PC-3 (cell line): ENCODE measurements around the gene ARMC7. TPM values are rescaled to one million over a fixed set of nuclear protein-coding genes. Genes with fewer than 3 reads are reported as not detected.
A peak's percentile ranks its signal among the peaks of the same experiment; 100 is the strongest.
"Not testable (repeated sequence)": the region's sequence is repeated elsewhere in the genome, so short reads cannot be mapped to it uniquely, and the experiment has no call there.

Experiments used
- ATAC-seq: fragments of 200-7000 bp; cut with Tn5 transposase; 2 replicates; pipeline ENCODE4 v1.9.1; 2020; ENCODE audit warnings: mild to moderate bottlenecking, moderate library complexity
- BruUV-seq: library from RNA; stranded (reverse); fragments of 400-500 nt; replicated peaks from 2 replicates; lab custom pipeline; 2021; lab: Mats Ljungman, UMichigan
- CTCF ChIA-PET: fragments of 300-600 bp; sonication (Branson Sonifier 250); formaldehyde crosslinking; loops from one replicate; lab custom pipeline; 2022; ENCODE audit warnings: antibody characterized with exemption; lab: Charles Lee
- POLR2A ChIA-PET: fragments of 300-600 bp; sonication (Branson Sonifier 250); formaldehyde crosslinking; loops from one replicate; lab custom pipeline; 2022; ENCODE audit warnings: antibody characterized with exemption; ENCODE audit not compliant: unreplicated experiment; lab: Charles Lee
- DNase-seq: peaks from one replicate; pipeline ENCODE4 v3.0.0-alpha.2; 2015
- H2AFZ ChIP-seq: fragments of 300-600 bp; sonication (generic); 2 replicates; pipeline ENCODE4 v1.6.0; 2016; ENCODE audit warnings: antibody characterized with exemption, low read length
- H3F3A ChIP-seq: fragments of 300-600 bp; sonication (generic); one replicate; pipeline ENCODE4 v1.6.0; 2017; ENCODE audit warnings: antibody characterized with exemption, low read length, control low read depth, mild to moderate bottlenecking; ENCODE audit not compliant: unreplicated experiment
- H3K27ac ChIP-seq: fragments of 300-600 bp; sonication (generic); 2 replicates; pipeline ENCODE4 v1.5.1; 2016; ENCODE audit warnings: mild to moderate bottlenecking, low read length
- H3K27me3 ChIP-seq: fragments of 300-600 bp; sonication (generic); 2 replicates; pipeline ENCODE4 v1.6.1; 2016; ENCODE audit warnings: low read length, mixed read lengths
- H3K36me3 ChIP-seq: fragments of 300-600 bp; sonication (generic); 2 replicates; pipeline ENCODE4 v1.6.1; 2016; ENCODE audit warnings: low read depth, mixed run types, low read length, mixed read lengths
- H3K4me1 ChIP-seq: fragments of 300-600 bp; sonication (generic); 2 replicates; pipeline ENCODE4 v1.5.1; 2016; ENCODE audit warnings: low read length; ENCODE audit not compliant: insufficient read depth
- H3K4me2 ChIP-seq: fragments of 300-600 bp; sonication (generic); 2 replicates; pipeline ENCODE4 v1.6.0; 2016; ENCODE audit warnings: low read length
- H3K4me3 ChIP-seq: fragments of 300-600 bp; sonication (generic); 2 replicates; pipeline ENCODE4 v1.5.1; 2016; ENCODE audit warnings: mild to moderate bottlenecking, low read length, mixed read lengths
- H3K79me2 ChIP-seq: fragments of 300-600 bp; sonication (generic); 2 replicates; pipeline ENCODE4 v1.6.1; 2017; ENCODE audit warnings: low read length, mixed read lengths
- H3K9ac ChIP-seq: fragments of 300-600 bp; sonication (generic); 2 replicates; pipeline ENCODE4 v1.6.0; 2016; ENCODE audit warnings: mild to moderate bottlenecking, low read length
- H3K9me2 ChIP-seq: fragments of 300-600 bp; sonication (generic); replicated peaks from 2 replicates; pipeline ENCODE4 v1.6.1; 2016; ENCODE audit warnings: mixed run types, low read length, mixed read lengths
- H3K9me3 ChIP-seq: fragments of 300-600 bp; sonication (generic); 2 replicates; pipeline ENCODE4 v1.6.1; 2016; ENCODE audit warnings: low read length, mixed read lengths
- H4K20me1 ChIP-seq: fragments of 300-600 bp; sonication (generic); 2 replicates; pipeline ENCODE4 v1.6.1; 2016; ENCODE audit warnings: low read length, mixed read lengths
- EZH2 ChIP-seq: fragments of 300-600 bp; sonication (generic); IDR thresholded peaks from one replicate; pipeline ENCODE4 v1.6.1; 2017; ENCODE audit warnings: antibody characterized with exemption, mild to moderate bottlenecking, low read length; ENCODE audit not compliant: unreplicated experiment
- EZH2phosphoT487 ChIP-seq: fragments of 300-600 bp; sonication (generic); IDR thresholded peaks from 2 replicates; pipeline ENCODE4 v1.6.1; 2018; ENCODE audit warnings: mild to moderate bottlenecking, antibody characterized with exemption, low read length, borderline replicate concordance
- intact Hi-C: fragments of 100-400 bp; cut with micrococcal nuclease; formaldehyde crosslinking; loops from 2 replicates; pipeline ENCODE4 v1.9.0; 2023
- total RNA-seq: library from RNA; depleted of rRNA; stranded (reverse); fragments of >200 nt; gene quantifications from 2 replicates; pipeline ENCODE4 v1.2.3, GENCODE V29; 2014
- TF ChIP-seq, protein P1 (sequence below): fragments of 300-600 bp; sonication (generic); conservative IDR thresholded peaks from 2 replicates; pipeline ENCODE4 v1.5.1; 2017; ENCODE audit warnings: antibody characterized with exemption, low read depth, mild to moderate bottlenecking, low read length

Gene ARMC7
- total RNA-seq, 1 experiment from 2014 or later, result 17.0 TPM

GRCh38 chr17:75155191-75155601 lies 45.4 kb downstream of the ARMC7 start:
- peak overlapping the region; percentile 63 for H3K27ac ChIP-seq
- H3K79me2 ChIP-seq, result peaks cover 56% of the 10 kb centered on the region
- ChIA-PET POLR2A (interaction anchor here (0.6 kb wide), 1 partner anchor 19 kb away, joined by 3 read pairs; no protein-coding TSS in a partner anchor), CTCF (interaction anchor here (1.0 kb wide), 1 partner anchor 42 kb away, joined by 3 read pairs; no protein-coding TSS in a partner anchor)
- H2AFZ ChIP-seq, result 0 out of 2 replicates have a peak overlapping the region, but pooled peaks have one; percentile 17
- peak; percentile 43 for DNase-seq
- peaks cover 35% of the 10 kb centered on the region for H4K20me1 ChIP-seq
- H3K4me2 ChIP-seq, result peak overlapping the region; percentile 61
- no TSS peak for BruUV-seq
- ATAC-seq, result no peak
- intact Hi-C loops, result loop anchor here (2.0 kb wide), 1 partner anchor 30 kb away; no protein-coding TSS in a partner anchor
- H3K4me3 ChIP-seq, result peak overlapping the region; percentile 25; the same call in 1 of the 2 replicates
- no peak overlapping the region for H3K9ac ChIP-seq
- no peaks in the 10 kb centered on the region for H3K9me2 ChIP-seq
- H3K9me3 ChIP-seq, result no peaks in the 10 kb centered on the region
- TF ChIP-seq, protein P1, sequence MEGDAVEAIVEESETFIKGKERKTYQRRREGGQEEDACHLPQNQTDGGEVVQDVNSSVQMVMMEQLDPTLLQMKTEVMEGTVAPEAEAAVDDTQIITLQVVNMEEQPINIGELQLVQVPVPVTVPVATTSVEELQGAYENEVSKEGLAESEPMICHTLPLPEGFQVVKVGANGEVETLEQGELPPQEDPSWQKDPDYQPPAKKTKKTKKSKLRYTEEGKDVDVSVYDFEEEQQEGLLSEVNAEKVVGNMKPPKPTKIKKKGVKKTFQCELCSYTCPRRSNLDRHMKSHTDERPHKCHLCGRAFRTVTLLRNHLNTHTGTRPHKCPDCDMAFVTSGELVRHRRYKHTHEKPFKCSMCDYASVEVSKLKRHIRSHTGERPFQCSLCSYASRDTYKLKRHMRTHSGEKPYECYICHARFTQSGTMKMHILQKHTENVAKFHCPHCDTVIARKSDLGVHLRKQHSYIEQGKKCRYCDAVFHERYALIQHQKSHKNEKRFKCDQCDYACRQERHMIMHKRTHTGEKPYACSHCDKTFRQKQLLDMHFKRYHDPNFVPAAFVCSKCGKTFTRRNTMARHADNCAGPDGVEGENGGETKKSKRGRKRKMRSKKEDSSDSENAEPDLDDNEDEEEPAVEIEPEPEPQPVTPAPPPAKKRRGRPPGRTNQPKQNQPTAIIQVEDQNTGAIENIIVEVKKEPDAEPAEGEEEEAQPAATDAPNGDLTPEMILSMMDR, result no peak
- no peak for TF ChIP-seq EZH2phosphoT487
- no peak for TF ChIP-seq EZH2
- 0 out of 2 replicates have a peak, but pooled peaks cover 6% of the 10 kb centered on the region for H3K36me3 ChIP-seq
- H3K27me3 ChIP-seq, result no peaks in the 10 kb centered on the region
- H3F3A ChIP-seq, result peaks cover 18% of the 10 kb centered on the region
- H3K4me1 ChIP-seq, result peaks cover 49% of the 10 kb centered on the region

GRCh38 chr17:75158480-75158879 lies 48.7 kb downstream of the ARMC7 start:
- H3K9me2 ChIP-seq, H4K20me1 ChIP-seq, H3K27me3 ChIP-seq, BruUV-seq, ATAC-seq, H3K9me3 ChIP-seq, intact Hi-C loops, CTCF ChIA-PET, H2AFZ ChIP-seq, H3K36me3 ChIP-seq: not testable (repeated sequence)
- H3K4me2 ChIP-seq, result peak overlapping the region; percentile 60
- 0 out of 2 replicates have a peak overlapping the region, but pooled peaks have one; percentile 6 for H3K4me3 ChIP-seq
- peaks cover 24% of the 10 kb centered on the region for H3F3A ChIP-seq
- peak overlapping the region; percentile 96 for H3K27ac ChIP-seq
- peaks cover 47% of the 10 kb centered on the region for H3K4me1 ChIP-seq
- peaks cover 26% of the 10 kb centered on the region for H3K79me2 ChIP-seq
- DNase-seq, result peak; percentile 86
- peak overlapping the region; percentile 76 for H3K9ac ChIP-seq
- POLR2A ChIA-PET, result interaction anchor here (1.2 kb wide), 1 partner anchor 27 kb away, joined by 5 read pairs; the partner anchor contains the start of gene NT5C

DNA sequence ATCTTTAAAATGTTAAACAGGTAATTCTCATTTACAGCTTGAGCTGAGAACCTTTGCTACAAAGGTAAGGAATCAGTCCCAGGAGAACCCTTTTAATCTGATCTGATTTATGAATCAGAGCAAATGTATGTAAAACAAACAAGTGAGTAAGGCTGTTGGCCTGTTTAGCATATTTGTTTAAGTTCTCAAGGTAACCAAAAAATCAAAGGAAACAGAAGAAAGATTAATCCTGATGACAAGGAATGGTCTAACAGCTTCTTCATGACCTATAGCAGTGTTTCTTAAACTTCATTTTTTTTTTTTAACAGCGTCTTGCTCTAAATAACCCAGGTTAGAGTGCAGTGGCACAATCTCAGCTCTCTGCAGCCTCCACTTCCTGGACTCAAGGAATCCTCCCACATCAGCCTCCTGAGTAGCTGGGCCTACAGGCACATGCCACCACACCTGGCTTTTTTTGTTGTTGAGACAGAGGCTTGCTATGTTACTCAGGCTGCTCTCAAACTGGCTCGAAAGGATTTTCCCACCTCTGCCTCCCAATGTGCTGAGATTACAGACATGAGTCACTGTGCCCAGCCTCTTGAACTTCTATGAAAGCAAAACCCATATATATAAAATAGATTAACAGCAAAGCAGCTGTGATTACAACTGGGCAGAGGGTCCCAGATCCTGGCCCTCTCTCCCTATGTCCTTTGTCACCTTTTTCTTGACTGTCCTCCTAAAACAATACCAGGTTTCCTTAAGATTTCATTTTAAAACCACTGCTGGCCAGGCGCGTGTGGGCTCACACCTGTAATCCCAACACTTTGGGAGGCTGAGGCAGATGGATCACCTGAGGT lies 49.6 kb downstream of the ARMC7 start:
- ChIA-PET POLR2A (interaction anchor here (0.5 to 1.2 kb wide), 7 partner anchors 13 to 429 kb away, joined by 3 to 5 read pairs (median 3); partner anchors contain the start of genes NT5C and USH1G), CTCF (interaction anchor here (0.6 to 1.6 kb wide), 2 partner anchors 42 to 697 kb away, joined by 3 to 7 read pairs; no protein-coding TSS in a partner anchor)
- intact Hi-C loops, result no loop called here
- TF ChIP-seq EZH2phosphoT487 (no peak), EZH2 (no peak)
- TF ChIP-seq, protein P1, result no peak
- no peak overlapping the region for H2AFZ ChIP-seq
- DNase-seq, result peak; percentile 98
- H3K4me3 ChIP-seq, result peak overlapping the region; percentile 16; the same call in 1 of the 2 replicates
- H3K27me3 ChIP-seq, result no peaks in the 10 kb centered on the region
- H3K36me3 ChIP-seq, result peaks cover 6% of the 10 kb centered on the region; the same call in 1 of the 2 replicates
- H3K27ac ChIP-seq, result peak overlapping the region; percentile 96
- peaks cover 24% of the 10 kb centered on the region for H3F3A ChIP-seq
- ATAC-seq, result peak; percentile 64
- H3K4me2 ChIP-seq, result peak overlapping the region; percentile 68
- H3K4me1 ChIP-seq, result peaks cover 47% of the 10 kb centered on the region
- H3K9me3 ChIP-seq, result no peaks in the 10 kb centered on the region
- H3K9ac ChIP-seq, result peak overlapping the region; percentile 76
- BruUV-seq, result TSS peak; percentile 49
- H4K20me1 ChIP-seq, result no peaks in the 10 kb centered on the region
- peaks cover 17% of the 10 kb centered on the region for H3K79me2 ChIP-seq
- H3K9me2 ChIP-seq, result no peaks in the 10 kb centered on the region
